Panc1 (cell line): ENCODE measurements around the gene PSMB5. TPM values are rescaled to one million over a fixed set of nuclear protein-coding genes. Genes with fewer than 3 reads are reported as not detected.

Experiments
- ATAC-seq: fragments of 200-7000 bp; cut with Tn5 transposase; 2 replicates; pipeline ENCODE4 v1.9.1; 2020; ENCODE audit warnings: mild to moderate bottlenecking, moderate library complexity
- BruUV-seq: library from RNA; stranded (reverse); fragments of 400-500 nt; replicated peaks from 2 replicates; lab custom pipeline; 2021; lab: Mats Ljungman, UMichigan
- CTCF ChIA-PET: fragments of 300-600 bp; sonication (Branson Sonifier 250); formaldehyde crosslinking; loops from one replicate; lab custom pipeline; 2022; ENCODE audit warnings: antibody characterized with exemption; lab: Charles Lee
- POLR2A ChIA-PET: fragments of 300-600 bp; sonication (Branson Sonifier 250); formaldehyde crosslinking; loops from one replicate; lab custom pipeline; 2022; ENCODE audit warnings: antibody characterized with exemption; lab: Charles Lee
- DNase-seq: peaks from one replicate; pipeline ENCODE4 v3.0.0-alpha.2; 2010; ENCODE audit warnings: low read depth, low spot score
- H3K27ac ChIP-seq: 2 replicates; pipeline ENCODE4 v1.5.1; 2011; ENCODE audit warnings: mild to moderate bottlenecking, low read length, inconsistent platforms
- H3K27me3 ChIP-seq: fragments of 200-500 bp; sonication (Bioruptor generic); 2 replicates; pipeline ENCODE4 v1.6.0; 2014; ENCODE audit warnings: low read length, inconsistent platforms; ENCODE audit not compliant: control insufficient read depth, insufficient read depth
- H3K36me3 ChIP-seq: fragments of 200-500 bp; sonication (Bioruptor generic); 2 replicates; pipeline ENCODE4 v1.5.1; 2014; ENCODE audit warnings: inconsistent platforms, mild to moderate bottlenecking, low read length, moderate library complexity; ENCODE audit not compliant: control insufficient read depth, insufficient read depth
- H3K4me1 ChIP-seq: 2 replicates; pipeline ENCODE4 v1.5.1; 2011; ENCODE audit warnings: inconsistent platforms, mild to moderate bottlenecking, low read length, moderate library complexity; ENCODE audit not compliant: control insufficient read depth, insufficient read depth
- H3K4me3 ChIP-seq, 2 experiments: 2 replicates each; pipeline ENCODE4 v1.5.1; 2011 to 2012; ENCODE audit warnings: low read depth in 2 of 2, low read length in 2 of 2, mild to moderate bottlenecking in 2 of 2, inconsistent platforms in 1 of 2, moderate library complexity in 1 of 2
- H3K9me3 ChIP-seq: fragments of 200-500 bp; sonication (Bioruptor generic); 2 replicates; pipeline ENCODE4 v1.5.1; 2014; ENCODE audit warnings: low read depth, mild to moderate bottlenecking, inconsistent platforms, low read length, moderate library complexity; ENCODE audit not compliant: control insufficient read depth, insufficient read depth
- CTCF ChIP-seq: fragments of 450-650 bp; IDR thresholded peaks from 2 replicates; pipeline ENCODE4 v1.5.1; 2017; ENCODE audit warnings: mild to moderate bottlenecking
- POLR2AphosphoS5 ChIP-seq: IDR thresholded peaks from 2 replicates; pipeline ENCODE4 v1.6.1; 2012; ENCODE audit warnings: mild to moderate bottlenecking, low read depth, low read length, moderate library complexity
- REST ChIP-seq, 2 experiments: IDR thresholded peaks; 2 replicates each; pipeline ENCODE4 v1.6.1; 2011 to 2012; ENCODE audit warnings: low read depth in 2 of 2, control low read depth in 1 of 2, low read length in 1 of 2, mild to moderate bottlenecking in 1 of 2, moderate library complexity in 1 of 2; ENCODE audit not compliant: insufficient read depth in 1 of 2
- SIN3A ChIP-seq: IDR thresholded peaks from 2 replicates; pipeline ENCODE4 v1.6.1; 2012; ENCODE audit warnings: low read depth, mild to moderate bottlenecking, low read length, moderate library complexity, borderline replicate concordance; ENCODE audit not compliant: insufficient read depth
- TCF7L2 ChIP-seq: IDR thresholded peaks from 2 replicates; pipeline ENCODE4 v1.6.1; 2011; ENCODE audit warnings: mild to moderate bottlenecking, low read depth, low read length, inconsistent platforms
- in situ Hi-C: cut with HindIII; loops from 2 replicates; pipeline ENCODE4 v1.10.0; 2016; ENCODE audit warnings: low sequenced_read_pairs, low pct_unique_long_range_greater_than_20kb
- intact Hi-C: fragments of 100-400 bp; cut with micrococcal nuclease; formaldehyde crosslinking; loops from one replicate; pipeline ENCODE4 v1.10.0; 2022; ENCODE audit not compliant: unreplicated experiment
- total RNA-seq: library from RNA; stranded (reverse); gene quantifications from one replicate; pipeline ENCODE4 v1.2.1, GENCODE V29; 2021; ENCODE audit not compliant: unreplicated experiment

The PSMB5 gene
- total RNA-seq, 1 experiment from 2014 or later, result 149 TPM

- H3K4me1 ChIP-seq, result peaks cover 29% of the 10 kb centered on the region
- intact Hi-C loops, result no loop called here
These were observed 54.0 kb downstream of the PSMB5 start for GRCh38 chr14:22980672-22981089.

GRCh38 chr14:22979748-22980392 lies 54.8 kb downstream of the PSMB5 start:
- POLR2A ChIA-PET, result no interaction called here

More at GRCh38 chr14:22980672-22981089, 54.0 kb downstream of the PSMB5 start:
- DNase-seq (no peak), ATAC-seq (peak; percentile 59)
- BruUV-seq, result no TSS peak
- H3K36me3 ChIP-seq, result no peaks in the 10 kb centered on the region; the same call in 1 of the 2 replicates
- H3K27ac ChIP-seq, result peak overlapping the region; percentile 96
- no peaks in the 10 kb centered on the region for H3K27me3 ChIP-seq
- POLR2A ChIA-PET, result no interaction called here
- H3K9me3 ChIP-seq, result no peaks in the 10 kb centered on the region
- CTCF ChIA-PET, result no interaction called here
- peak; percentile 46; the same call in 1 of the 2 replicates for TF ChIP-seq POLR2AphosphoS5
- no peak for TF ChIP-seq REST (IDR thresholded peaks at IDR 0.05; ENCODE audit: insufficient read depth in 1 of 2, low read depth in 2 of 2, low read length in 1 of 2)
- TF ChIP-seq CTCF, result no peak
- TF ChIP-seq SIN3A, result peak; percentile 23; the same call in 1 of the 2 replicates
- in situ Hi-C loops, result no loop called here
- peak overlapping the region; percentile 66 to 76 for H3K4me3 ChIP-seq

More at GRCh38 chr14:22979748-22980392, 54.8 kb downstream of the PSMB5 start:
- no peaks in the 10 kb centered on the region; the same call in 1 of the 2 replicates for H3K36me3 ChIP-seq
- H3K4me3 ChIP-seq, result peak overlapping the region; percentile 66 to 76
- no peaks in the 10 kb centered on the region for H3K27me3 ChIP-seq
- TSS peak; percentile 81 for BruUV-seq
- no peaks in the 10 kb centered on the region for H3K9me3 ChIP-seq
- ATAC-seq, result no peak
- in situ Hi-C loops (no loop called here), intact Hi-C loops (no loop called here)
- TF ChIP-seq REST (IDR thresholded peaks at IDR 0.05; ENCODE audit: insufficient read depth in 1 of 2, low read depth in 2 of 2, low read length in 1 of 2) (no peak), SIN3A (no peak), POLR2AphosphoS5 (no peak), CTCF (no peak), TCF7L2 (no peak)
- no peak for DNase-seq
- peaks cover 29% of the 10 kb centered on the region for H3K4me1 ChIP-seq
- CTCF ChIA-PET, result no interaction called here
- peak overlapping the region; percentile 96 for H3K27ac ChIP-seq
